SK-N-SH treated with all-trans-retinoic acid at 6 μM for 48 hours (cell line): ENCODE results near the gene PARVG.

Experiments
- BACH2 ChIP-seq: fragments of 250-450 bp; sonication (Bioruptor Pico); IDR thresholded peaks from 2 replicates; pipeline ENCODE4 v1.9.0; 2021; ENCODE audit warnings: mild to moderate bottlenecking, borderline replicate concordance
- ESRRG ChIP-seq: fragments of 250-450 bp; sonication (Bioruptor Pico); IDR thresholded peaks from 2 replicates; pipeline ENCODE4 v1.6.1; 2021; ENCODE audit warnings: mild to moderate bottlenecking

DNA sequence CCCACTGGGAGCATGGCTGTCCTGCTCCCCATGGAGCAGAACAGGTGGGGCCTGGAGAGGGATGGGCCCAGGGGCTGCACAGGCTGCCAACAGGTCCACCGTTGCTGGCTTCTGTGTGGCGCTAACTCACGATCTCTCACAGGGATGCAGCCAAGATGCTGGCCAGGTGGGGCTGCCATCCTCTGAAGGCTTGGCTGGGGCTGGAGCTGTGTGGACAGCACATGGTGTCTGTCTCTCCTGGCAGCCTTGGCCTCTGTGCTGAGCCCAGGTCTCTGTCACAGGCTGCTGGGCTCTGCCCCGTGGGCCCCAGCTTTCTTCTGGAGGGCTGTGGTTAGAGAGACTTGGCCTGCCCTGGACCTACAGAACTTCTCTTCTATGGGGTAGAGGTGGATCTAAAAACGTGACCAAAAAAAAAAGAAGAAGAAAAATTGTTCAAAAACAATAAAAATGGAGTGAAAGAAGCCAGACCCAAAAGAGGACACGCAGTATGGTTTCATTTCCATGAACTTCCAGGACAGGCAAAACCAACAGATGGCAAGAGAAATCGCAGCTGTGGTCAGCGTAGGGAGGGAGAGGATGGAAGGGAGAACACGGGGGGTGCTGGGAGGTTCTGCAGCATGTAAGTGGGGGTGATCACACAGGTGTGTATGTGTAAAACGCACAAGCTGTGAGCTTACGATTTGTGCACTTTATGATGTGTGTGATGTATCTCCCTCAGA, 12.2 kb downstream of the PARVG start:
- TF ChIP-seq BACH2 (CRISPR knock-in tag), result no peak
- TF ChIP-seq ESRRG, result no peak
